Renal cortex interstitium (tissue), 11 donors: Measurements from ENCODE around the gene IL10. TPM values are rescaled to one million over a fixed set of nuclear protein-coding genes. Genes with fewer than 3 reads are reported as not detected.

Source experiments
- DNase-seq, 11 donors: peaks; one replicate each; pipeline ENCODE4 v3.0.0-alpha.2; 2013; ENCODE audit warnings: low read depth in 9 of 11, low spot score in 4 of 11; ENCODE audit errors: extremely low read depth in 1 of 11
- polyA plus RNA-seq, 3 donors: library from polyadenylated mRNA; unstranded; fragments of 120-200 nt; gene quantifications; one replicate each; pipeline ENCODE4 v1.2.1, GENCODE V29; 2013; ENCODE audit not compliant: insufficient read length in 3 of 3

The IL10 gene
- polyA plus RNA-seq, 3 donors, result 0.39 to 0.65 (median 0.40) TPM

DNA sequence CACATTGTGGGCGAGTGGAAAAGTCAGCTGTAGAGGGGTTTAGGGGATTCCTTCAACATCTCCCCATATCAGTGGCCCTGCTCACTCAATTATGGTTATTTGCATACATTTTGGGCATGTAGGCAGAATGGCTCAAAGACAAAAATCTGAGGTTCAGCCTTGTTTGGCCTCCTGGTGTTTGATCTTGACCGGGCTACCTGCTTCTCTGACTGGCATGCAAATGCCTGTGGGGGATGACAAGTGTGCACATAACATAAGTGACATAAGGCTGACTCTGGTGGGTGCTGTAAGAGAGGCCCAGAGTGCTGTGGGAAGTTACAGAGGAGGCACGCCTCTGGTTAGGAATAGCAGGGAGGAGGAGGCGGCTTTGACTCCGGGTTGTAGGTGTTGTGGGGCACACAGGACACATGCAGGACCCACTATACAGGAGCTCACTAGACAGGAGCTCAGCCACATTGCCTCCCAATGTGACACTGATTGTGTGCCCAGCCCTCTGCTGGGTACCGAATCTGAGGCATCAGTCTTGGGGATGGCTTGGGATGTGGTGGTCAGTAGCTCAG is 31.1 kb downstream of the IL10 start:
- DNase-seq, result no peak

- no peak for DNase-seq
Measured at GRCh38 chr1:206739411-206740076, 32.8 kb downstream of the IL10 start.

- no peak for DNase-seq
Measured at GRCh38 chr1:206738370-206739366, 33.6 kb downstream of the IL10 start.

GRCh38 chr1:206737729-206738201 is 34.5 kb downstream of the IL10 start:
- DNase-seq, result no peak

GRCh38 chr1:206736878-206737728 is 35.2 kb downstream of the IL10 start:
- no peak for DNase-seq

- DNase-seq, result no peak
Measured at GRCh38 chr1:206735553-206736031, 36.7 kb downstream of the IL10 start.

DNA sequence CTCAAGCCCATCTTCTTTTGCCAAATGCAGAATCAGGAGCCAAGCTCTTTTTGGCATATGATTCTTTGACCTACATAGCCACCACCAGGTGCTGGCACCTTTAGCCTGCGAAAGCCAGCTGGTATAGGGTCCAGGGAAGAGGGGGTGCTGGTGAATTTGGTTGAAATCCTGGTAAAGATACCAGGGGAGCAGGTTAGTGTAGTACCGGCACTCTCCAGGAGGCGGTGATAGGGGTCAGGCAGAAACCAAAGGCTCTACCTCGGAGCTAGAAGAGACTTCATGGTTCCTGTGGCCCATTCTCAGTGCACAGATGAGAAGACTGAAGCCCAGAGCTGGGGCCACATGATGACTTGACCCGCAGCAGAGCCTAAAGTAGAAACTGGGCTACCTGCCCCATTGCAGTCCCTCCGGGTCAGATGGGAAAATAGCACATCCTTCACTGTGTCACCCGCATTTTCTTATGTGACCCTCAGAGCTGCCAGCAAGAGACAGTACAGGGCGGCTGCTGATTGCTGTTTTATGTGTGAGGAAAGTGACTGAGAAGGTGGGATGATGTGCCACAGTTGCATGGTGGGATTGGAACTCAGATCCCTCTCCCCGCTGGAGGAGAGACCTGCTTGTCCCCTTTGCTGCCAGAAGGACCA is 37.7 kb downstream of the IL10 start:
- no peak for DNase-seq

DNA sequence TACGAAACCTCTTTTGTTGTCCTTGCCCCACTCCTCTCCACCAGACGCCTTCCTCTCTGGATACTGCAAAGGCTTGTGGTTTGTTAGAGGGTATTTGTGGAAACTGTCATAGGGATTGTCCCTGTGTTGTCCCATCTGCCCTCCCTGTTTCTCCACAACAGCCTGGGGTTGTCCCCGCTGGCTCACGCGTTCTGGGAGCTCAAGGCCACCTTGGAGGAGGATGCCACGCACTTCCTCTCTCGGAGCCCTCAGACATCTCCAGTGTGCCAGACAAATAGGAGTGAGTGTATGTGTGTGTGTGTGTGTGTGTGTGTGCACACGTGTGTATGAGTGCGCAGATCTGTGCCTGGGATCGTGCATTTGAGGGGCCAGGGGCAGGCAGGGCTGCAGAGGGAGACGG is 39.3 kb downstream of the IL10 start:
- no peak for DNase-seq

DNA sequence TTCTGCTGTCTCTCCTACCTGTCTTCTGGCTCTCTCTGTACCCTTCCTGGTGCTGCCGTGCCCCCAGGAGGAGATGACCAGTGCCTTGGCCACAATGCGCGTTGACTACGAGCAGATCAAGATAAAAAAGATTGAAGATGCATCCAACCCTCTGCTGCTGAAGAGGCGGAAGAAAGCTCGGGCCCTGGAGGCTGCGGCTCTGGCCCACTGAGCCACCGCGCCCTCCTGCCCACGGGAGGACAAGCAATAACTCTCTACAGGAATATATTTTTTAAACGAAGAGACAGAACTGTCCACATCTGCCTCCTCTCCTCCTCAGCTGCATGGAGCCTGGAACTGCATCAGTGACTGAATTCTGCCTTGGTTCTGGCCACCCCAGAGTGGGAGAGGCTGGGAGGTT is 39.8 kb downstream of the IL10 start:
- DNase-seq, result no peak

- DNase-seq, result no peak
Measured at GRCh38 chr1:206729507-206729906, 42.8 kb downstream of the IL10 start.

- no peak for DNase-seq
Measured at GRCh38 chr1:206729050-206729449, 43.2 kb downstream of the IL10 start.

GRCh38 chr1:206728697-206728987 is 43.7 kb downstream of the IL10 start:
- no peak for DNase-seq

- no peak for DNase-seq
Measured at GRCh38 chr1:206727981-206728696, 44.2 kb downstream of the IL10 start.

- DNase-seq, result no peak
Measured at GRCh38 chr1:206725109-206725963, 47.0 kb downstream of the IL10 start.

- no peak for DNase-seq
Measured at GRCh38 chr1:206723805-206724472, 48.4 kb downstream of the IL10 start.

DNA sequence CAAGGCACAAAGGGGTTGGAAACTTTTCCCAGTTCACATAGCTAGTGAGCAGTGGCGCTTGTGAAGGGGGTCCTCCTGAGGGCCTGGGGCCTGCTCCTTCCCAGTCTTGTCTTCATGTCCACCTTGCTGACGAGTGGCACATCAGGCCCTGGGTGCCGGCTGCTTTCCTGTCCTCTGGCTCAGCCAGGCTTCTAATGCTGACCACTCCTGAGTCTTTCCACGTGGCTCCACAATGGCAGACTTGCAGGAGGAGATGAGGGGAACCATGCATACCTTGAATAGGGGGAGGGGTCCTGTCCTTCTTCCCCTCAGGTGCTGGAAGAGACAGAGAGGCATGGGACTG is 48.9 kb downstream of the IL10 start:
- no peak for DNase-seq
